ENCODE results near the gene DDX10.
A peak's percentile ranks its signal among the peaks of the same experiment; 100 is the strongest.

DNA sequence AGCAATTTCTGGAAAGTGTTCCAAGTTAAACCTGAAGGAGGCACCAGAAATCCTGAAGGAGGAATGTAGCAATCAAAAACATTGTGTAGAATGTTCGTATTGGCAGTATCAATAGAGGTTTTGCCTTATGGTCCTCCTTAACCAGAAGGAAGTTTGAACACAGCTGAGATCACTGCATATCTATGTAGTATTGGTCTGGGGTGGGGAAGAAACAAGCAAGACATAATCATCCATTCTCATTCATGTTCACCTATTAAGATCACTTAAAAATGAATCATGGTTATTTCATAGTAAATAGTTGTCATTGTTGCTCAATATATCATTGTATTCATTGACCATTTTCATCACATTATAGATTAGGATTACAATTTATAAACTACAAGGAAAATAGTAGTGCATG is 160.5 kb downstream of the DDX10 start:
- TF ChIP-seq CTCF (conservative IDR thresholded peaks at IDR 0.05; ENCODE audit: low read depth, low read length) (0 out of 2 replicates have a peak, but pooled peaks have one; percentile 20), EZH2 (IDR thresholded peaks at IDR 0.05; ENCODE audit: borderline replicate concordance, low read depth, low read length, poor library complexity, severe bottlenecking) (no peak)

All from A673 (cell line).